ENCODE measurements around the gene ATAD3B.
A peak's percentile ranks its signal among the peaks of the same experiment; 100 is the strongest.
"Not testable (repeated sequence)": the region's sequence is repeated elsewhere in the genome, so short reads cannot be mapped to it uniquely, and the experiment has no call there.

The ATAD3B gene

GRCh38 chr1:1434131-1434823, 37.3 kb upstream of the ATAD3B start:
- DNase-seq (ENCODE audit: low read depth) = no peak

- no peak for DNase-seq (ENCODE audit: low read depth)
Observed at GRCh38 chr1:1434824-1435105, 36.8 kb upstream of the ATAD3B start.

GRCh38 chr1:1435106-1435903, 36.3 kb upstream of the ATAD3B start, which contains the start of gene VWA1:
Gene VWA1, plus strand, starts transcription at chr1:1435690. Its CDS starts 59 bp downstream, at chr1:1435749.
- peak; percentile 76 for DNase-seq (ENCODE audit: low read depth)

- DNase-seq (ENCODE audit: low read depth) = no peak
Observed at GRCh38 chr1:1435911-1436629, 35.5 kb upstream of the ATAD3B start.

- no peak for DNase-seq (ENCODE audit: low read depth)
Observed at GRCh38 chr1:1436630-1437032, 34.9 kb upstream of the ATAD3B start.

- DNase-seq (ENCODE audit: low read depth) = no peak
Observed at GRCh38 chr1:1437033-1437903, 34.3 kb upstream of the ATAD3B start.

- no peak for DNase-seq (ENCODE audit: low read depth)
Observed at GRCh38 chr1:1437904-1438376, 33.6 kb upstream of the ATAD3B start.

GRCh38 chr1:1438531-1439381, 32.8 kb upstream of the ATAD3B start:
- DNase-seq (ENCODE audit: low read depth) = no peak

- no peak for DNase-seq (ENCODE audit: low read depth)
Observed at GRCh38 chr1:1439546-1440261, 31.9 kb upstream of the ATAD3B start.

- no peak for DNase-seq (ENCODE audit: low read depth)
Observed at GRCh38 chr1:1440262-1441001, 31.1 kb upstream of the ATAD3B start.

- DNase-seq (ENCODE audit: low read depth) = peak; percentile 58
Observed at GRCh38 chr1:1441002-1441888, 30.3 kb upstream of the ATAD3B start.

- DNase-seq (ENCODE audit: low read depth) = no peak
Observed at GRCh38 chr1:1442069-1442770, 29.3 kb upstream of the ATAD3B start.

- DNase-seq (ENCODE audit: low read depth) = not testable (repeated sequence)
Observed at GRCh38 chr1:1446631-1447030, 24.9 kb upstream of the ATAD3B start.

- DNase-seq (ENCODE audit: low read depth) = no peak
Observed at GRCh38 chr1:1449099-1449739, 22.3 kb upstream of the ATAD3B start, which contains the start of gene ATAD3C. Gene ATAD3C, plus strand, starts transcription at chr1:1449689. Its CDS starts 995 bp downstream, at chr1:1450684.

GRCh38 chr1:1450616-1451015, 20.9 kb upstream of the ATAD3B start:
- not testable (repeated sequence) for DNase-seq (ENCODE audit: low read depth)

- no peak for DNase-seq (ENCODE audit: low read depth)
Observed at GRCh38 chr1:1451696-1452364, 19.7 kb upstream of the ATAD3B start.

GRCh38 chr1:1452365-1452739, 19.2 kb upstream of the ATAD3B start:
- not testable (repeated sequence) for DNase-seq (ENCODE audit: low read depth)

Data from activated T-cell treated with anti-CD3 and anti-CD28 coated beads for 48 hours (primary cell).